ENCODE measurements around the gene ATXN10. TPM values are rescaled to one million over a fixed set of nuclear protein-coding genes. Genes with fewer than 3 reads are reported as not detected.

ATXN10 gene
- total and polyA plus RNA-seq, 2 of the 13 experiments (the other 11 are each of a cell fraction or from before 2014, with no cell fraction given): 60.1 to 194 TPM

GRCh38 chr22:45771057-45771456, 99.4 kb downstream of the ATXN10 start:
- H3K4me1 ChIP-seq (ENCODE audit: insufficient read depth, low read length): no peaks in the 10 kb centered on the region
- no peak overlapping the region for H3K9ac ChIP-seq (ENCODE audit: insufficient read depth, low read depth, low read length)
- TF ChIP-seq ZNF7 (CRISPR knock-in tag; IDR thresholded peaks at IDR 0.05) (peak; percentile 80), ZNF446 (CRISPR knock-in tag; IDR thresholded peaks at IDR 0.05) (no peak)
- intact Hi-C loops (cut with micrococcal nuclease; ENCODE audit: unreplicated experiment): no loop called here
- no peak overlapping the region for H3K4me3 ChIP-seq (replicated peaks in 1 of 3; ENCODE audit: insufficient read depth in 1 of 3, low read depth in 2 of 3, low read length in 3 of 3)
- ATAC-seq (no peak), FAIRE-seq (no peak), DNase-seq (ENCODE audit: low spot score) (no peak)
- H3K36me3 ChIP-seq (replicated peaks in 1 of 2; ENCODE audit: control insufficient read depth in 1 of 2, insufficient read depth in 2 of 2, low read length in 2 of 2): peaks cover 0 to 10% of the 10 kb centered on the region in 2 experiments; a peak in 2 of 5 replicates
- no peaks in the 10 kb centered on the region for H3K79me2 ChIP-seq (ENCODE audit: insufficient read depth, low read length)
- POLR2A ChIA-PET: no interaction called here
- H3K4me2 ChIP-seq (ENCODE audit: low read depth, low read length): no peak overlapping the region
- WGBS (ENCODE audit: low lambda C conversion rate): 93% methylated on average over 3 of the region's 3 CpGs
- BruUV-seq (replicated peaks): no TSS peak
- CTCF ChIA-PET (ENCODE audit: low intra/inter-chr PET ratio, low total read pairs): no interaction called here
- no peaks in the 10 kb centered on the region for H3K27me3 ChIP-seq (ENCODE audit: control insufficient read depth in 1 of 2, insufficient read depth in 2 of 2, low read length in 2 of 2)
- no peaks in the 10 kb centered on the region for H3K9me3 ChIP-seq (ENCODE audit: low read length)
- H2AFZ ChIP-seq (ENCODE audit: low read length): no peak overlapping the region
- no peaks in the 10 kb centered on the region for H4K20me1 ChIP-seq (ENCODE audit: insufficient read depth, low read length)
- H3K27ac ChIP-seq (ENCODE audit: extremely low read length, insufficient read depth, low read length): no peak overlapping the region
- in situ Hi-C loops (cut with HindIII; ENCODE audit: extremely low pct_ligation_motif_present, low pct_unique_long_range_greater_than_20kb): no loop called here

DNA sequence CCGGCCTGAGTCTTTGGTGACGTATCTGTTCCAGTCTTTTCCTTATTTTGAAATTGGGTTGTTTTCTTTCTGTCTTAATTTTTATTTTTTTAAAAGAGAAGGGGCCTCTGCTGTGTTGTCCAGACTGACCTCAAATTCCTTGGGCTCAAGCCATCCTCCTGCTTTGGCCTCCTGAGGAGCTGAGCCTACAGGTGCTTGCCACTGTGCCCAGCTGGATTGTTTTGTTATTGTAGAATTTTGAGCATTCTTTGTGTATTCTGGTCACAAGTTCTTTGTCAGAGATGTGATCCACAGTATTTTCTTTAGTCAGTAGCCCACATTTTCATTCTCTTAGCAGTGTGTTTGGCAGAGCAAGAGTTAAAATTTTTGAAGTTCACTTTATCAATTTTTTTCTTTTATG, 100.1 kb downstream of the ATXN10 start:
- in situ Hi-C loops (cut with HindIII; ENCODE audit: extremely low pct_ligation_motif_present, low pct_unique_long_range_greater_than_20kb): no loop called here
- 100% methylated on average over 2 of the region's 2 CpGs for WGBS (ENCODE audit: low lambda C conversion rate)
- H3K27ac ChIP-seq (ENCODE audit: extremely low read length, insufficient read depth, low read length): no peak overlapping the region
- H3K27me3 ChIP-seq (ENCODE audit: control insufficient read depth in 1 of 2, insufficient read depth in 2 of 2, low read length in 2 of 2): no peaks in the 10 kb centered on the region
- no peak for TF ChIP-seq ZZZ3 (CRISPR knock-in tag; IDR thresholded peaks at IDR 0.05; ENCODE audit: borderline replicate concordance)
- TF ChIP-seq ZNF33B (CRISPR knock-in tag; IDR thresholded peaks at IDR 0.05): no peak
- no peaks in the 10 kb centered on the region for H3K4me1 ChIP-seq (ENCODE audit: insufficient read depth, low read length)
- no peak overlapping the region for H3K4me3 ChIP-seq (replicated peaks in 1 of 3; ENCODE audit: insufficient read depth in 1 of 3, low read depth in 2 of 3, low read length in 3 of 3)
- peaks cover 0 to 10% of the 10 kb centered on the region in 2 experiments; a peak in 2 of 5 replicates for H3K36me3 ChIP-seq (replicated peaks in 1 of 2; ENCODE audit: control insufficient read depth in 1 of 2, insufficient read depth in 2 of 2, low read length in 2 of 2)
- no peak overlapping the region for H3K4me2 ChIP-seq (ENCODE audit: low read depth, low read length)
- POLR2A ChIA-PET: no interaction called here
- intact Hi-C loops (cut with micrococcal nuclease; ENCODE audit: unreplicated experiment): no loop called here
- H4K20me1 ChIP-seq (ENCODE audit: insufficient read depth, low read length): no peaks in the 10 kb centered on the region
- FAIRE-seq (no peak), DNase-seq (ENCODE audit: low spot score) (no peak), ATAC-seq (no peak)
- H3K9me3 ChIP-seq (ENCODE audit: low read length): no peaks in the 10 kb centered on the region
- no peak overlapping the region for H2AFZ ChIP-seq (ENCODE audit: low read length)
- no peak overlapping the region for H3K9ac ChIP-seq (ENCODE audit: insufficient read depth, low read depth, low read length)
- CTCF ChIA-PET (ENCODE audit: low intra/inter-chr PET ratio, low total read pairs): no interaction called here
- BruUV-seq (replicated peaks): no TSS peak
- no peaks in the 10 kb centered on the region for H3K79me2 ChIP-seq (ENCODE audit: insufficient read depth, low read length)

Measured in HepG2 (cell line).